ENCODE measurements around the gene TIGAR. TPM values are rescaled to one million over a fixed set of nuclear protein-coding genes. Genes with fewer than 3 reads are reported as not detected.
A peak's percentile ranks its signal among the peaks of the same experiment; 100 is the strongest.

Gene TIGAR
- total RNA-seq, 4 donors from 2014 or later = 1.8 to 4.4 (median 2.5) TPM

GRCh38 chr12:4273652-4274395, 47.2 kb upstream of the TIGAR start, which contains the start of gene CCND2:
CCND2 (plus strand) TSS chr12:4273762; CDS start chr12:4274041, 279 bp downstream.
- 0 to 1% methylated on average over 32 to 43 of the region's 52 CpGs for WGBS, 2 donors
- Histone ChIP-seq H3K27ac (peak within 1 kb of the TSS; percentile 91 to 96 (median 94)), H3K9me3 (no peaks in the 10 kb centered on the region), H3K27me3 (peaks cover 0 to 51% of the 10 kb centered on the region in 2 donors), H3K36me3 (peaks cover 0 to 16% (median 0%) of the 10 kb centered on the region in 3 donors), H3K4me1 (peaks cover 0 to 63% (median 28%) of the 10 kb centered on the region in 4 donors), H3K4me3 (peak within 1 kb of the TSS; percentile 71 to 82 (median 72))
- TF ChIP-seq, protein P1, sequence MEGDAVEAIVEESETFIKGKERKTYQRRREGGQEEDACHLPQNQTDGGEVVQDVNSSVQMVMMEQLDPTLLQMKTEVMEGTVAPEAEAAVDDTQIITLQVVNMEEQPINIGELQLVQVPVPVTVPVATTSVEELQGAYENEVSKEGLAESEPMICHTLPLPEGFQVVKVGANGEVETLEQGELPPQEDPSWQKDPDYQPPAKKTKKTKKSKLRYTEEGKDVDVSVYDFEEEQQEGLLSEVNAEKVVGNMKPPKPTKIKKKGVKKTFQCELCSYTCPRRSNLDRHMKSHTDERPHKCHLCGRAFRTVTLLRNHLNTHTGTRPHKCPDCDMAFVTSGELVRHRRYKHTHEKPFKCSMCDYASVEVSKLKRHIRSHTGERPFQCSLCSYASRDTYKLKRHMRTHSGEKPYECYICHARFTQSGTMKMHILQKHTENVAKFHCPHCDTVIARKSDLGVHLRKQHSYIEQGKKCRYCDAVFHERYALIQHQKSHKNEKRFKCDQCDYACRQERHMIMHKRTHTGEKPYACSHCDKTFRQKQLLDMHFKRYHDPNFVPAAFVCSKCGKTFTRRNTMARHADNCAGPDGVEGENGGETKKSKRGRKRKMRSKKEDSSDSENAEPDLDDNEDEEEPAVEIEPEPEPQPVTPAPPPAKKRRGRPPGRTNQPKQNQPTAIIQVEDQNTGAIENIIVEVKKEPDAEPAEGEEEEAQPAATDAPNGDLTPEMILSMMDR (IDR thresholded peaks at IDR 0.05) = peak in 1 of 5 experiments; percentile 8
- TF ChIP-seq POLR2A (IDR thresholded peaks at IDR 0.05) (peak; percentile 94 to 99), EP300 (IDR thresholded peaks at IDR 0.05) (peak in 1 of 2 donors; percentile 99)
- peak; percentile 81 to 86 for DNase-seq (ENCODE audit: low spot score in 2 of 2)

DNA sequence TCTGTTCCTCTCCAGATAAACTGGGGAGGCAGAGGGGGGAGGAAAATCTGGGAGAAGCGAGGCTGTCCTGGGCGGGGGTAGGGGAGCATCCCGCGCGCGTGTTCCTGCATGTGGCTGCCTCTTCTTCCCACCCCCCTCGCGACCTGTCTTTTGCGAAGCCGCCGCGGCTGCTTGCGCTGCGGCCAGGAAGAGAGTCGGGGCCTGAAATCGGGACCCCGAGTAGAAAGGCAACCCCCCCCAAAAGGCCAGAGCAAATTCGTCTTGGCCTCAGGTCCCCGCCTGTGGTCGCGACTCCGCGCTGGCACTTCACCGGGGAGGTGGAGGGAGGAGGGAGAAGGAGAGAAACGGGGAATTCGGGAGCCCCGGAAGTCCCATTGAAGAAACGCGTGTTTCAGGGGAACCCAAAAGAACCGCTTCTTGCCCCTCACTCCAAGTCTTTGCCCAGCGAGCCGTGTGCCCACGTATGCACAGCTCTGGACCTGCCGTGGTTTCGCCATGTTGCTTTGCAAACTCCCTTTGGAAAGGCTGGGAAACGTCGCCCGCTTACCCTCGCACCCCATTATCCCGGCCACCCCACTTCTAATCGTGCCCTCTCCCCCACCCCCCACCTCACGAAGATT, 46.5 kb upstream of the TIGAR start:
- peak overlapping the region; percentile 91 to 96 (median 94) for H3K27ac ChIP-seq
- peaks cover 0 to 69% (median 31%) of the 10 kb centered on the region in 4 donors for H3K4me1 ChIP-seq
- WGBS, 2 donors = 0 to 1% methylated on average over 31 to 34 of the region's 42 CpGs
- peaks cover 0 to 50% of the 10 kb centered on the region in 2 donors for H3K27me3 ChIP-seq
- peak overlapping the region; percentile 71 to 82 (median 72) for H3K4me3 ChIP-seq
- peaks cover 0 to 17% (median 0%) of the 10 kb centered on the region in 3 donors for H3K36me3 ChIP-seq
- TF ChIP-seq, protein P1 (IDR thresholded peaks at IDR 0.05) = no peak
- TF ChIP-seq EP300 (IDR thresholded peaks at IDR 0.05) (no peak), POLR2A (IDR thresholded peaks at IDR 0.05) (no peak)
- H3K9me3 ChIP-seq = no peaks in the 10 kb centered on the region
- DNase-seq (ENCODE audit: low spot score in 2 of 2) = peak in 1 of 2 donors; percentile 41

- no peak for TF ChIP-seq EP300 (IDR thresholded peaks at IDR 0.05)
- no peak for TF ChIP-seq POLR2A (IDR thresholded peaks at IDR 0.05)
- TF ChIP-seq, protein P1 (IDR thresholded peaks at IDR 0.05) = no peak
- Histone ChIP-seq H3K27me3 (peaks cover 0 to 43% of the 10 kb centered on the region in 2 donors), H3K9me3 (no peaks in the 10 kb centered on the region), H3K4me3 (peak overlapping the region; percentile 71 to 82 (median 72)), H3K27ac (peak overlapping the region; percentile 91 to 96 (median 94)), H3K4me1 (peaks cover 0 to 69% (median 39%) of the 10 kb centered on the region in 4 donors), H3K36me3 (peaks cover 0 to 19% (median 0%) of the 10 kb centered on the region in 3 donors)
- WGBS, 2 donors = 2% methylated on average over 41 to 43 of the region's 43 CpGs
- DNase-seq (ENCODE audit: low spot score in 2 of 2) = no peak
Measured at GRCh38 chr12:4275016-4275869, 45.8 kb upstream of the TIGAR start.

- Histone ChIP-seq H3K27me3 (peaks cover 0 to 38% of the 10 kb centered on the region in 2 donors), H3K4me1 (peaks cover 0 to 69% (median 44%) of the 10 kb centered on the region in 4 donors), H3K27ac (peak overlapping the region; percentile 91 to 96 (median 94)), H3K4me3 (peak overlapping the region; percentile 71 to 82 (median 72)), H3K9me3 (no peaks in the 10 kb centered on the region), H3K36me3 (peaks cover 0 to 22% (median 0%) of the 10 kb centered on the region in 3 donors)
- WGBS, 2 donors = 28 to 37% methylated on average over 14 of the region's 14 CpGs
- no peak for DNase-seq (ENCODE audit: low spot score in 2 of 2)
- TF ChIP-seq EP300 (IDR thresholded peaks at IDR 0.05) (no peak), POLR2A (IDR thresholded peaks at IDR 0.05) (no peak)
- TF ChIP-seq, protein P1 (IDR thresholded peaks at IDR 0.05) = no peak
Measured at GRCh38 chr12:4275870-4276301, 45.1 kb upstream of the TIGAR start.
